ENCODE measurements around the gene TOM1L1.

Gene TOM1L1

DNA sequence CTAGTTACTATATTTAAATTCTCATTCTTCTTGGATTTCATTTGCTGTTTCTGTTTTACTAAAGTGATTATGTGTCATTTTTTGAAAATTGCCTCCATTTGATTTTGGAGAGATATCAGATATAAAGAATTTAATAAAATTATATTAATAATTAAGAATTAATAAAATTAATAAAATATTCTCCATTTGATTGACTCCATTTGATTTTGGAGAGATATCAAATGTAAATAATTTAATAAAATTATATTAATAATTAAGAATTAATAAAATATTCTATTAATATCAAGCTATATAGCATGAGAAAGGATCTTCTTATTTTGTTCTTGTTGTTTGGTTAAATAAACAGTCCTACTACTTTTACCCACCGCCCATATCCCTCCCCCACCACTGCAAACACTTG is 90.9 kb downstream of the TOM1L1 start:
- TF ChIP-seq CTCF (conservative IDR thresholded peaks at IDR 0.05; ENCODE audit: control insufficient read depth, insufficient read depth, low read depth, low read length) = no peak
- no peak overlapping the region for H3K4me3 ChIP-seq (ENCODE audit: control insufficient read depth, low read depth, low read length)
- DNase-seq (ENCODE audit: low read depth) = no peak

- peak; percentile 59 for TF ChIP-seq CTCF (conservative IDR thresholded peaks at IDR 0.05; ENCODE audit: control insufficient read depth, insufficient read depth, low read depth, low read length)
- peak; percentile 62 for DNase-seq (ENCODE audit: low read depth)
- H3K4me3 ChIP-seq (ENCODE audit: control insufficient read depth, low read depth, low read length) = no peak overlapping the region
Measured at GRCh38 chr17:54992797-54993639, 92.4 kb downstream of the TOM1L1 start.

GRCh38 chr17:54996441-54996840 is 95.8 kb downstream of the TOM1L1 start:
- no peak for DNase-seq (ENCODE audit: low read depth)
- TF ChIP-seq CTCF (conservative IDR thresholded peaks at IDR 0.05; ENCODE audit: control insufficient read depth, insufficient read depth, low read depth, low read length) = no peak

DNA sequence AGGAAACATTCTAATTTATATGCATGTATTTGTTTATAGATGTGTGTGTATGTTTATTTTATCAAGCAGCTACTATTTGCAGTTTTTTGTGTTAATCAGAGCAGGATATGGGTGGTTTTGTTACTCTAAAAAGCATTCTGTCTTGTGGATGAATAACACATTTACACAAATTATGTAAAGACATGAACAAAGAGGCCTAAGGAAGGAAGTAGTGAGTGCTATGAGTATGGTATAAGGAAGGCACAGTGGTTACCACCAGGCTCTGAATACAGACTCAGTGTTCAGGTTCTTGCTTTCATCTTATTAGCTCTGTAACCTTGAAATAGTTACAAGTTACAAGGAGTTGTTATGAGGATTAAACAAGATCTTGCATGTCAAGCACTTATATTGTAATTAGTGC is 101.8 kb downstream of the TOM1L1 start:
- no peak for DNase-seq (ENCODE audit: low read depth)
- H3K4me3 ChIP-seq (ENCODE audit: control insufficient read depth, low read depth, low read length) = no peak overlapping the region
- TF ChIP-seq CTCF (conservative IDR thresholded peaks at IDR 0.05; ENCODE audit: control insufficient read depth, insufficient read depth, low read depth, low read length) = no peak

More at GRCh38 chr17:54996441-54996840, 95.8 kb downstream of the TOM1L1 start:
- H3K4me3 ChIP-seq (ENCODE audit: control insufficient read depth, low read depth, low read length) = no peak overlapping the region

DNA sequence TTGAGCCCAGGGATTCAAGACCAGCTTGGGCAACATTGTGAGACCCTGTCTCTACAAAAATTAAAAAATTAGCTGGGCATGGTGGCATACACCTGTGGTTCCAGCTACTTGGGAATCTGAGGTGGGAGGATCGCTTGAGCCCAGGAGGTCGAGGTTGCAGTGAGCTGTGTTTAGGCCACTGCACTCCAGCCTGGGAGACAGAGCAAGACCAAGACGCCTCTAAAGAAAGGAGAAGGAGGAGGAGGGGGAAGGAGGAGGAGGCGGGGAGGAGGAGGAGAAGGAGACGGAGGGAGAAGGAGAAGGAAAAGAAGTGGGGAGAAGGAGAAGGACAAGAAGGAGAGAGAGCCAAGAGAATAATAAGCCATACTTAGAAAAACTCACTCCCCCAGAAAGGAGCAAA is 103.8 kb downstream of the TOM1L1 start:
- TF ChIP-seq CTCF (conservative IDR thresholded peaks at IDR 0.05; ENCODE audit: control insufficient read depth, insufficient read depth, low read depth, low read length) = no peak
- no peak overlapping the region for H3K4me3 ChIP-seq (ENCODE audit: control insufficient read depth, low read depth, low read length)
- DNase-seq (ENCODE audit: low read depth) = no peak

DNA sequence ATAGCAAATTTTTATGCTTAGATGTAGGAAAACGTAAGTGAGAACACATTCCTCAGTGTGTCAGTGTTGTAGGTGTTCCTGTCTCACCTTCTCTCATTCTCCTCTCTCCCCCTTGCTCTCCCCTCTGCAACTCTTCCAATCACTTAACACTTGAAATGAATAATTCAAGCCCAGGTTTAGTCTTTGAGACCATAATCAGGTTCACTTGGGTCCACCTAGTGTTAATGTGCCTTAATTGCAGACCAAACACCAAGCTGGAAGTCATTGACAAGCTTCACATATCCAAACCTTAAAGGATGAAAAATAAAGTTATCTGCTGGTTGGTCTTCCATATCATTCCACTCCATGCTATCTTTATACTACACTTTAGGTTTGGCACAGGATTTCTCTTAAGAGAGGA is 104.9 kb downstream of the TOM1L1 start:
- TF ChIP-seq CTCF (conservative IDR thresholded peaks at IDR 0.05; ENCODE audit: control insufficient read depth, insufficient read depth, low read depth, low read length) = peak; percentile 46
- peak; percentile 32 for DNase-seq (ENCODE audit: low read depth)
- H3K4me3 ChIP-seq (ENCODE audit: control insufficient read depth, low read depth, low read length) = no peak overlapping the region
